Adrenal gland (tissue), 12 donors: ENCODE results near the gene FOXI1. TPM values are rescaled to one million over a fixed set of nuclear protein-coding genes. Genes with fewer than 3 reads are reported as not detected.

ENCODE experiments used
- DNase-seq, 7 donors: peaks; one replicate each; pipeline ENCODE4 v3.0.0-alpha.2; 2019 to 2020
- H3K27ac ChIP-seq, 5 donors: fragments of 200-600 bp; sonication (generic) in 4 of 5; 1 replicate in 3 of 5; 2 replicates in 2 of 5; pipeline versions ENCODE4 v1.5.1 to v1.8.0; 2016 to 2020; ENCODE audit warnings: mild to moderate bottlenecking in 1 of 5
- H3K27me3 ChIP-seq: fragments of 200-600 bp; 2 replicates; pipeline ENCODE4 v1.8.0; 2021
- H3K36me3 ChIP-seq, 2 donors: fragments of 200-600 bp; replicated peaks in 1 of 2; 1 replicate in 1 of 2; 2 replicates in 1 of 2; pipeline versions ENCODE4 v1.5.1 to v1.8.0; 2018 to 2022
- H3K4me1 ChIP-seq, 2 donors: fragments of 200-600 bp; replicated peaks in 1 of 2; 1 replicate in 1 of 2; 2 replicates in 1 of 2; pipeline versions ENCODE4 v1.5.1 to v1.8.0; 2018 to 2021
- H3K4me3 ChIP-seq, 4 donors: fragments of 200-600 bp; sonication (generic) in 3 of 4; one replicate each; pipeline ENCODE4 v1.5.1; 2016 to 2018
- H3K9me3 ChIP-seq, 3 donors: fragments of 200-600 bp; sonication (generic) in 1 of 3; replicated peaks in 1 of 3; 1 replicate in 2 of 3; 2 replicates in 1 of 3; pipeline versions ENCODE4 v1.5.1 to v1.8.0; 2016 to 2021
- POLR2A ChIP-seq, 2 donors: fragments of 450-650 bp; IDR thresholded peaks; one replicate each; pipeline ENCODE4 v1.6.1; 2017; ENCODE audit warnings: antibody characterized with exemption in 2 of 2, mild to moderate bottlenecking in 2 of 2, moderate library complexity in 1 of 2
- WGBS, 4 donors: extraction: QIAGEN DNeasy Blood & Tissue Kit in 2 of 4; methylation state at CpG; one replicate each; pipeline versions ENCODE4 v1.1.5 to v1.1.7; 2013 to 2017; 5-methylcytosine and 5-hydroxymethylcytosine counted together
- intact Hi-C, 2 donors: fragments of 100-400 bp; cut with DNase I; formaldehyde crosslinking; loops; one replicate each; pipeline versions ENCODE4 v1.14.1 to v1.15.0; 2022 to 2023
- polyA plus RNA-seq, 3 donors: library from polyadenylated mRNA; stranded (reverse); fragments of 200-250 nt in 2 of 3; fragments of 350-450 nt in 1 of 3; fragmentation: Illumina TruSeq in 1 of 3; extraction: RNeasy Lipid Tissue Mini Kit (QIAGEN cat#74804) in 1 of 3; gene quantifications; one replicate each; pipeline ENCODE4 v1.2.3, GENCODE V29; 2013 to 2014
- total RNA-seq, 9 donors: library from RNA; depleted of rRNA in 4 of 9; stranded (reverse); fragments of >200 nt in 4 of 9; fragments of 120-200 nt in 1 of 9; fragmentation: NEBNext Ultra II Directional in 1 of 9; extraction: Animal tissue kit (Norgen Biotek cat#: 25700) in 1 of 9; gene quantifications; one replicate each; pipeline versions ENCODE4 v1.1.0 to v1.2.4, GENCODE V29; 2013 to 2023
- TF ChIP-seq, protein P1 (sequence below), 6 experiments: fragments of 450-650 bp in 4 of 6; fragments of 200-600 bp in 2 of 6; sonication (generic) in 1 of 6; IDR thresholded peaks; 1 replicate in 5 of 6; 2 replicates in 1 of 6; pipeline versions ENCODE4 v1.5.1 to v1.8.0; 2016 to 2021; ENCODE audit warnings: antibody characterized with exemption in 6 of 6, mild to moderate bottlenecking in 2 of 6, moderate library complexity in 1 of 6
- donor health status: healthy with polysubstance abuse.
- donor health status: Bipolar disorder and iron deficiency.
- donor health status: DM: yes; HTN: yes; CAD: no.
- donor health status: DM: no; HTN: no; CAD: no.
- donor health status: DM: no; HTN: no; CAD: no.
- donor health status: DM: yes; HTN: yes; CAD: no.

The FOXI1 gene
- total and polyA plus RNA-seq, 12 donors, result not detected

DNA sequence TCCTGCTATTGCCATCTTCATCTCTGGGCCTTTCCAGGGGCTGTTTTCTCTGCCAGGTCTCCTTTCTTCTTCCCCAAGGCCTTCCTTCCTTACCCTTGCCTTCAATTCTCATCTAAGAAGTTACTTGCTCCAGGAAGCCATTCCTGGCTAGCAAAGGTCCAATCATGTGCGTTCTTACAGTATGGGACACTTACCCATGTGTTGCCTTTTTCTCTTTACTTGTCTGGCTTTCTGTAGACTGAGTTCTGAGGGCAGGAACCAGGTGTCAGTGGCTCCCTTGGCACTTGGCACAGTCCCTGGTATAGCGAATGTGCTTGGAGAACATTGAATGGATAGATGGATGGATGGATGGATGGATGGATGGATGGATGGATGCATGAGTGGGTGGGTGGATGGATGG is 10.2 kb downstream of the FOXI1 start:
- Histone ChIP-seq H3K4me1 (no peaks in the 10 kb centered on the region), H3K36me3 (no peaks in the 10 kb centered on the region), H3K27ac (no peak overlapping the region), H3K9me3 (no peaks in the 10 kb centered on the region), H3K27me3 (no peaks in the 10 kb centered on the region), H3K4me3 (no peak overlapping the region)
- no peak for TF ChIP-seq POLR2A (IDR thresholded peaks at IDR 0.05)
- TF ChIP-seq, protein P1, sequence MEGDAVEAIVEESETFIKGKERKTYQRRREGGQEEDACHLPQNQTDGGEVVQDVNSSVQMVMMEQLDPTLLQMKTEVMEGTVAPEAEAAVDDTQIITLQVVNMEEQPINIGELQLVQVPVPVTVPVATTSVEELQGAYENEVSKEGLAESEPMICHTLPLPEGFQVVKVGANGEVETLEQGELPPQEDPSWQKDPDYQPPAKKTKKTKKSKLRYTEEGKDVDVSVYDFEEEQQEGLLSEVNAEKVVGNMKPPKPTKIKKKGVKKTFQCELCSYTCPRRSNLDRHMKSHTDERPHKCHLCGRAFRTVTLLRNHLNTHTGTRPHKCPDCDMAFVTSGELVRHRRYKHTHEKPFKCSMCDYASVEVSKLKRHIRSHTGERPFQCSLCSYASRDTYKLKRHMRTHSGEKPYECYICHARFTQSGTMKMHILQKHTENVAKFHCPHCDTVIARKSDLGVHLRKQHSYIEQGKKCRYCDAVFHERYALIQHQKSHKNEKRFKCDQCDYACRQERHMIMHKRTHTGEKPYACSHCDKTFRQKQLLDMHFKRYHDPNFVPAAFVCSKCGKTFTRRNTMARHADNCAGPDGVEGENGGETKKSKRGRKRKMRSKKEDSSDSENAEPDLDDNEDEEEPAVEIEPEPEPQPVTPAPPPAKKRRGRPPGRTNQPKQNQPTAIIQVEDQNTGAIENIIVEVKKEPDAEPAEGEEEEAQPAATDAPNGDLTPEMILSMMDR (IDR thresholded peaks at IDR 0.05), result no peak
- no peak for DNase-seq
- 80 to 92% (median 85%) methylated on average over 2 of the region's 2 CpGs for WGBS, 4 donors
- intact Hi-C loops, result loop anchor here in 1 of 2 donors (2.0 kb wide), 1 partner anchor 29 kb away; no protein-coding TSS in a partner anchor

DNA sequence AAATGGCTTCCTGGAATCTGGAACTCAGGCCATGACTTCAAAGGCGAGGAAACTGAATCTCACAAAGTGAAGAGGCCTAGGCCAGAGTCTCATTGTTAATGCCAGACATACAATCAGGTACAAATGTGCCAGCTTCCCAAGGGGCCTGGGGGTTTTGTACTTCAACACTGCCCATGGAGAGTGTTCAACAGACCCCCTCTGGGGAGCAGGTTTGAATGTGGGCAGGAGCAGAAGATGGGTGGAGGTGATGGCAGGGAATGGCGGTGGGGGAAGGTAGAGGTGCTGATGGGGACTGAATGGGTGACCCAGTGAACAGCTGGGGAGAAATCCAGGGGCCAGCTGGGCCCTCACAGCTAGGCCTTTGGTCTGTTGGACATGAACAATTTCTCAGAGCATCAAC is 12.0 kb downstream of the FOXI1 start:
- DNase-seq, result peak in 1 of 7 donors; percentile 18
- Histone ChIP-seq H3K4me1 (no peaks in the 10 kb centered on the region), H3K9me3 (no peaks in the 10 kb centered on the region), H3K27ac (no peak overlapping the region), H3K36me3 (no peaks in the 10 kb centered on the region), H3K4me3 (no peak overlapping the region), H3K27me3 (no peaks in the 10 kb centered on the region)
- intact Hi-C loops, result no loop called here
- 94 to 98% (median 95%) methylated on average over 2 of the region's 2 CpGs for WGBS, 4 donors
- TF ChIP-seq, protein P1 (IDR thresholded peaks at IDR 0.05), result no peak
- TF ChIP-seq POLR2A (IDR thresholded peaks at IDR 0.05), result no peak

GRCh38 chr5:170120576-170120975 is 14.9 kb downstream of the FOXI1 start:
- WGBS, 4 donors, result 92 to 98% (median 95%) methylated on average over 2 of the region's 2 CpGs
- H3K4me3 ChIP-seq, result no peak overlapping the region
- no peak for DNase-seq

GRCh38 chr5:170121321-170121720 is 15.6 kb downstream of the FOXI1 start:
- no peak overlapping the region for H3K27ac ChIP-seq
- peaks cover 0 to 5% (median 1%) of the 10 kb centered on the region in 3 donors for H3K9me3 ChIP-seq
- H3K27me3 ChIP-seq, result no peaks in the 10 kb centered on the region
- peak in 1 of 7 donors; percentile 8 for DNase-seq
- no peaks in the 10 kb centered on the region for H3K4me1 ChIP-seq
- no peak overlapping the region for H3K4me3 ChIP-seq
- intact Hi-C loops, result no loop called here
- H3K36me3 ChIP-seq, result no peaks in the 10 kb centered on the region
- TF ChIP-seq POLR2A (IDR thresholded peaks at IDR 0.05), result no peak
- TF ChIP-seq, protein P1 (IDR thresholded peaks at IDR 0.05), result no peak
- WGBS, 4 donors, result 67 to 75% (median 70%) methylated on average over 7 of the region's 7 CpGs

More at GRCh38 chr5:170120576-170120975, 14.9 kb downstream of the FOXI1 start:
- Histone ChIP-seq H3K27me3 (no peaks in the 10 kb centered on the region), H3K36me3 (no peaks in the 10 kb centered on the region), H3K9me3 (peaks cover 0 to 3% (median 0%) of the 10 kb centered on the region in 3 donors), H3K27ac (no peak overlapping the region), H3K4me1 (no peaks in the 10 kb centered on the region)
- TF ChIP-seq, protein P1 (IDR thresholded peaks at IDR 0.05), result no peak
- TF ChIP-seq POLR2A (IDR thresholded peaks at IDR 0.05), result no peak
- intact Hi-C loops, result no loop called here
